ENCODE data around the gene PIGH.

- TF ChIP-seq, protein P1, sequence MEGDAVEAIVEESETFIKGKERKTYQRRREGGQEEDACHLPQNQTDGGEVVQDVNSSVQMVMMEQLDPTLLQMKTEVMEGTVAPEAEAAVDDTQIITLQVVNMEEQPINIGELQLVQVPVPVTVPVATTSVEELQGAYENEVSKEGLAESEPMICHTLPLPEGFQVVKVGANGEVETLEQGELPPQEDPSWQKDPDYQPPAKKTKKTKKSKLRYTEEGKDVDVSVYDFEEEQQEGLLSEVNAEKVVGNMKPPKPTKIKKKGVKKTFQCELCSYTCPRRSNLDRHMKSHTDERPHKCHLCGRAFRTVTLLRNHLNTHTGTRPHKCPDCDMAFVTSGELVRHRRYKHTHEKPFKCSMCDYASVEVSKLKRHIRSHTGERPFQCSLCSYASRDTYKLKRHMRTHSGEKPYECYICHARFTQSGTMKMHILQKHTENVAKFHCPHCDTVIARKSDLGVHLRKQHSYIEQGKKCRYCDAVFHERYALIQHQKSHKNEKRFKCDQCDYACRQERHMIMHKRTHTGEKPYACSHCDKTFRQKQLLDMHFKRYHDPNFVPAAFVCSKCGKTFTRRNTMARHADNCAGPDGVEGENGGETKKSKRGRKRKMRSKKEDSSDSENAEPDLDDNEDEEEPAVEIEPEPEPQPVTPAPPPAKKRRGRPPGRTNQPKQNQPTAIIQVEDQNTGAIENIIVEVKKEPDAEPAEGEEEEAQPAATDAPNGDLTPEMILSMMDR (IDR thresholded peaks at IDR 0.05) = no peak
- no peak for TF ChIP-seq POLR2A (IDR thresholded peaks at IDR 0.05)
Observed at GRCh38 chr14:67579040-67579439, 21.0 kb downstream of the PIGH start.

Data from lower leg skin (tissue), 3 donors.